8988T (cell line): ENCODE measurements around the gene DAAM1.

Experiments used
- DNase-seq: peaks from one replicate; pipeline ENCODE4 v3.0.0; 2011

The DAAM1 gene

GRCh38 chr14:59346329-59346728 is 157.9 kb downstream of the DAAM1 start:
- DNase-seq: no peak

GRCh38 chr14:59346796-59347510 is 158.5 kb downstream of the DAAM1 start:
- no peak for DNase-seq

GRCh38 chr14:59347511-59347900 is 159.0 kb downstream of the DAAM1 start:
- DNase-seq: no peak

GRCh38 chr14:59347915-59348314 is 159.4 kb downstream of the DAAM1 start:
- DNase-seq: no peak

- DNase-seq: no peak
Measured at GRCh38 chr14:59349258-59349701, 160.8 kb downstream of the DAAM1 start.

- DNase-seq: no peak
Measured at GRCh38 chr14:59352961-59353360, 164.5 kb downstream of the DAAM1 start.

- DNase-seq: no peak
Measured at GRCh38 chr14:59354666-59355065, 166.2 kb downstream of the DAAM1 start.

GRCh38 chr14:59355091-59355490 is 166.6 kb downstream of the DAAM1 start:
- DNase-seq: no peak

- DNase-seq: no peak
Measured at GRCh38 chr14:59356312-59356711, 167.8 kb downstream of the DAAM1 start.

GRCh38 chr14:59356767-59357166 is 168.3 kb downstream of the DAAM1 start:
- DNase-seq: no peak

- DNase-seq: no peak
Measured at GRCh38 chr14:59358102-59358501, 169.6 kb downstream of the DAAM1 start.

- no peak for DNase-seq
Measured at GRCh38 chr14:59358784-59359183, 170.3 kb downstream of the DAAM1 start.

- no peak for DNase-seq
Measured at GRCh38 chr14:59359431-59360124, 171.1 kb downstream of the DAAM1 start.

GRCh38 chr14:59360233-59360632 is 171.8 kb downstream of the DAAM1 start:
- DNase-seq: no peak

- no peak for DNase-seq
Measured at GRCh38 chr14:59360923-59361794, 172.7 kb downstream of the DAAM1 start.

GRCh38 chr14:59362513-59362912 is 174.0 kb downstream of the DAAM1 start:
- DNase-seq: no peak

- DNase-seq: no peak
Measured at GRCh38 chr14:59363531-59364226, 175.2 kb downstream of the DAAM1 start.

- no peak for DNase-seq
Measured at GRCh38 chr14:59370158-59370742, 181.8 kb downstream of the DAAM1 start.

GRCh38 chr14:59371771-59372170 is 183.3 kb downstream of the DAAM1 start:
- DNase-seq: no peak

- DNase-seq: no peak
Measured at GRCh38 chr14:59374048-59374447, 185.6 kb downstream of the DAAM1 start.

GRCh38 chr14:59376686-59377085 is 188.2 kb downstream of the DAAM1 start:
- DNase-seq: no peak

- no peak for DNase-seq
Measured at GRCh38 chr14:59377491-59377890, 189.0 kb downstream of the DAAM1 start.
